ENCODE data around the gene DYRK4.
"Not testable (repeated sequence)": the region's sequence is repeated elsewhere in the genome, so short reads cannot be mapped to it uniquely, and the experiment has no call there.

Gene DYRK4

GRCh38 chr12:4562034-4562657, at the start of gene DYRK4:
Gene DYRK4, plus strand, starts transcription at chr12:4562208. Its CDS starts 38 bp downstream, at chr12:4562246.
- DNase-seq, result no peak

DNA sequence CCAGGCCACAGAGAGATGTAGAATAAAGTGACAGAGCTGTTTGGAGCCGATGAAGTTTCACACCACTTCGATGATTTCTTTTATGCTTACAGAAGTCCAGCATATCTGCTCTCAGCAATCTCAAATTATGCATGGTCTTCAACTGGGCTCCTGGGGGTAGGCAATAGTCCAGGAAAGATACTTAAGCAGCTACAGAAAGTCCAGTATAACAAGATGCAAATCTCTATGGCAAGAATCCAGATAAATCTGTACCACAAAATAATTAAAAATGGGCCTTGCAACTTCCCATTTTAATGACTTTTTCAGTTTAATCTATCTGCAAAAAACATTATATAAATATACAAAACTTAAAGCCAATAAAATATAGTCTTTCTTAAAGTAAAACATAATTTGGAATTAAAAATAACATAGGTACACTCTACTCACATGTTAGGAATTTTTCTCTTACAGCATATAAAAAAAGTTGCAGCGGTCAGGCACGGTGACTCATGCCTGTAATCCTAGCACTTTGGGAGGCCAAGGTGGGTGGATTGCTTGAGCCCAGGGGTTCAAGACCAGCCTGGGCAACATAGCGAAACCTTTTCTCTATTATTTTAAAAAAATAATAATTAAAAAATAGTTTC, 43.8 kb upstream of the DYRK4 start:
- no peak for DNase-seq

- DNase-seq, result not testable (repeated sequence)
Measured at GRCh38 chr12:4523443-4523842, 38.6 kb upstream of the DYRK4 start.

DNA sequence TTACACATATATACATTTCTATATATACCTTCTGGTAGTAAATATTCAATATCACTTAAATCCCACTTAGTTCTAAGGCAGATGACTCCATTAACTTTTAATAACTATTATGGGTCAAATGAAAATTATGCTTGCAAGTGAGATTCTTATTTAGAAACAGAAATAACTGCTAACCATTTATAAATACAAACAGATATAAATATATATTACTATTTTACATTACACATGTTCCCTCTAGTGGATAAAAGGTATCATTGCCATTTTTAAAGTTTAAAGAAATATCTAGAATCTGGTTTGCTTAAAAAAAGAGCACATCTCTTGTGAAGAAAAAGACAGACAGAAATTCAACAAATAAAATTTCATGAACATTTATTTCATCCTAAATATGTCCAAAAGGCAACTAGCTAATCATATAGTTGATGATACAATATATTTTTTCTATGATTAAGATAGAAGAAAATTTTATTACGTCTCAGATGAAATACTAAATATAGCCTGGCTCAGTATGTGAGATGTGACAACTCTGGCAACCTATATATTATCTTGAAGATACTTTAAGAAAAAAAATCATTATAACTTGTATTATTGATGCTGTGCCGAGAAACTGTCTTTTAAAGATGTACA, 35.0 kb upstream of the DYRK4 start:
- DNase-seq, result no peak

GRCh38 chr12:4530160-4530559, 31.8 kb upstream of the DYRK4 start:
- DNase-seq, result no peak

DNA sequence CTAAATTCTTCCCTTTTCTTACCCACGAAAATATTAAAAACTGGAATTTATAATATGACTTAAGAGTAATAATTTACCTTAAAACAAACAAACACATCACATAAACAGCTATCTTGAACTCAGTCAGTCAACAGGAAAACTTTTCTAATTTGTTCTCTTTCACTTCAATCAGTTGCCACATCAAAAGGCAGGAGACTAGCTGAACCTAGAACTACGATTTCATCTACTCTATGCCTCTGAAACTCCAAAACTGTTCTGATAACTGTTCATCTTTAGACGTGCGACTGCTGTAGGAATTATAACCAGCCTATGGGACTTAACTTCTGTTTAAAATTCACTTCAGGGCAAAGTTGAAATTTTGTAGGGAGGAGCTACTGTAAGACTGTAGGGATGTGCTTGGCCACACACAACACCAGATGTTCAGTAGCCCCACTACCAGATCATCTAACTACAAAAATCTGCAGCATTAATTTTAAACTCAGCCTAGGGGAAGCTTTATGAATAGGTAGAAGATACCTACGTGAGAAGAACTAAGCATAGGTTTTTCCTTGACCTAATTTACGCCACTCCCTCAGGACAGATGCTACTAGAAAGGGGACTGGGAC, 30.9 kb upstream of the DYRK4 start:
- no peak for DNase-seq

GRCh38 chr12:4535092-4535491, 26.9 kb upstream of the DYRK4 start:
- DNase-seq, result no peak

DNA sequence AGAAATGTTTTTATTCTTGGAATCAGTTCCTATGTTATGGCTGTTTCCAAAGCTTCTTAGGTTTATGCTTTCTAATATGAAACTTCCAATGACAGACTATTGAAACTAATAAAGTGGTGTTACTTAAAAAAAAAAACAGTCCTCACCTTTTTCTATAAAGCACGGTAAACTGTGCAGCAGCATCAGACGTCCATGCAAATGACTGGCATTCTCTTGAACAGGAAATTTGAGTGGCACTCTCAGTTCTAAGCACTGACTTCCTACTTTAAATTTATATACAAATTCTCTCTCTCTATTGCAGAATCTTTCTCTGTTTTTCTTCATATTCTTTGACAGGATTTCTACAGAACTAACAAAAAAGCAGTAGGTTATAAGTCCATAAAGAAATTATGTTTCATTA, 26.1 kb upstream of the DYRK4 start:
- no peak for DNase-seq

DNA sequence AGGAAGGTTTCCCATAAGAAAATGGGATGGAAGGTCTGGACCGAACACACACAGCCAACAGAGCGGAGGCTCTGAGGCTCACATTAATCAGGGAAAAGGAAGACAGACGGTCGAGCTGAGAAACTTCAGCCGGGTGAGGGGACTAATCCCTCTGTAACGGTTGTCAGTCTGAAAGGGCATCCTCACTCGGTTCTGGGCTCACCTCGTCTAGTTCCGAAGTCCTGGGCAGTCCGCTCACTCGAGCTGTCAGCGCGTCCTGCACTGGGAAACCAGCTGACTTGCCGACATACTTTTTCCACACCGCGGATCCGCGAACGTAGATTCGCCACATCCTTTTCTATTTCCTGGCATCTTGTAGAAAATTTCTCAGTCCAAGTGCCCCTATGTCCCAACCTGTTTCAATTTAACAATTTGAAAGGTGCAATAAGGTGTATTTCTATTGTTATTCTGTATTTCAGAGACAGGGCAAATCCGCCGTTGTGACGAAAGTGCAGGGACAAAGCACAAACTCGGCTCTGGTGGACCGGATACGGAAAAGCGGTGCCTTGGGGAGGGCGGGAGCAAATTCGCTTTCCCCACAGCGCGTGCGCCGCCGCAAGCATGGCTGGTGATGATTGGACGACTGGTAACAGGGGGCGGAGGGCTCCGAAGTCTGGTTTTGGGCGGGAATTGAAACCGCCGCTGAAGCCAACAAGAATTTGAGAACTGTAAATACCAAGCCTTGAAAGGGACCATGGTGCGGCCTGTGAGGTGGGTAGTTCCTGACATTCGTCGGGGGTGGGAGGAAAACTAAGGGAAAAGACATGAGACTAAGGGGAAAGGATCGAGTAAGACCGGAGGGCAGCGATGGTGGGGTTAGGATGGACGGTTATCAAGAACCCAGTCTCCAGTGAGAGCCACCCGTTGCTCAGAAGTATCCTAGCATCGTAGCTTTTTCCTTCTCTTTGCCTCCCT, 23.5 kb upstream of the DYRK4 start, which contains the start of gene RAD51AP1:
Gene RAD51AP1, plus strand, starts transcription at position 684 of the 954 bp plus-strand sequence. Its CDS starts 50 bp downstream, at position 734.
- DNase-seq, result peak; percentile 98

DNA sequence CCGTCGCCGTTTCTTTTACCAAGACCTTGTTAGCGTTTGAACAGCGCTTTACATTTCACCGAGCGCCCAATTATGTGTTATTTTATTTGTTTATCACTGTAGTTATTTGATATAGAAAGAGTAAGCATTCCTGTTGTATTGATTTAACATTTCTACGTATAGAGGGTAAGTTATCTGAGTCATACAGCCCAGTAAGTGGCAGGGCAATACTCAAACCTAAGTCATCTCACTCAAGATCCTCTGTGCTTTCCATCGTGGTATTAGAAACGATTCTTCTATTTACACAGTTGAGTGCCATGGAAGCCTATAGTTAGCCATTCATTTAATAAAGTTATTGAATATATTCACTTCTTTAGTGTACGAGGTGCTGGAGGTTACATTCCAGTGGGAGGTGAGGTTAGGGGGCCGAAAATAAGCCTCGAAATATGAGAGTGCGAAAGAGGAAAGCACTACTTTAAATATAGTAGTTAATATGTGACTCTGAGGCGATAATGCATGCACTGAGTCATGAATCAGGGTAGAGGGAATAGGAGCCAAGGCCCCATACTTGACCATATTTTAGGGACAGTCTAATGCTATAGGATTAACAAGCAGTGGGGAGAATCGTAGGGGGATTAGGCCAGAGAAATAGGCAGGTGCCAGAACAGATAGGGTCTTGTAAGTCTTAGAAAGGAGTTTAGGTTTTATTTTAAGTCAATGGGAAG, 22.7 kb upstream of the DYRK4 start:
- no peak for DNase-seq

- DNase-seq, result no peak
Measured at GRCh38 chr12:4540170-4540569, 21.8 kb upstream of the DYRK4 start.

DNA sequence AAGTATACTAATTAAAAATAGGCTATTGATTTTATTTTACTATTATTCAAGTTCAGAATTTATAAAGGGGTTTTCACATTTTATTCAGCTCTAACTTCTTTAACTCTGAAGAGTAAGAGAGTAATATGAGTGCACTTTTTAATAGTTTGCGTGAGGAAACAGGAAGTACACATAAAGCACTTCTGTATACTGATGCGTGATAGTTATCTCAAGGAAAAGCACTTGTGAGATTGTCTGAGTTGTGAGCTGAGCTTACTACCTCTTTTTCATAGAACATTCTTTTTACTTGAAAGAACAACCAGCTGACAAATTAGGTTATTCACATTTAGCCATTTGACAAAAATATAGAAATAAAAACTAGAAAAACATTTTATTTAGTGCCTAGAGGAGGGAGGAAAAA, 21.4 kb upstream of the DYRK4 start:
- no peak for DNase-seq

GRCh38 chr12:4545195-4545594, 16.8 kb upstream of the DYRK4 start:
- DNase-seq, result no peak

GRCh38 chr12:4552191-4552590, 9.8 kb upstream of the DYRK4 start:
- DNase-seq, result no peak

DNA sequence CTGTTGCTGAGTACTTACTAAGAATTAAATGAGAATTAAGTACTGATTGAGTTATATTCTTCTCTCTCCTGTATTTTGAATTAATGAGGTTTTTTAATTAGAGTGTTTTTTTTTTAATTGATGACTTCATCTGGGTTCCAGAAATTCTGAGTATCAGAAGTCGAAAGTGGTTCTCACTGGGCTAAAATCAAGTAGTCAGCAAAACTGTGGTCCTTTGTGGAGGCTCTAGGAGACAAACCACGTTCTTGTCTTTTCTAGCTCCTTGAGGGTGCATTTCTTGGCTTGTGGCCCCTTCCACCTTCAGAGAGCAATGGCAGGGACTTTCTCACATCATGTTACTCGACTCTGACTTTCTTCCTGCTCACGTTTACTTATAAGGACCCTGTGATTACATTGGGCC, 8.1 kb upstream of the DYRK4 start:
- DNase-seq, result no peak

GRCh38 chr12:4555804-4556203, 6.2 kb upstream of the DYRK4 start:
- no peak for DNase-seq

GRCh38 chr12:4556735-4557530, 5.1 kb upstream of the DYRK4 start:
- no peak for DNase-seq

- no peak for DNase-seq
Measured at GRCh38 chr12:4557586-4557985, 4.4 kb upstream of the DYRK4 start.

GRCh38 chr12:4558171-4558570, 3.8 kb upstream of the DYRK4 start:
- DNase-seq, result no peak

- DNase-seq, result no peak
Measured at GRCh38 chr12:4563336-4563735, 1.3 kb downstream of the DYRK4 start.

- no peak for DNase-seq
Measured at GRCh38 chr12:4564818-4565217, 2.8 kb downstream of the DYRK4 start.
